ENCODE measurements around the gene GREB1L. TPM values are rescaled to one million over a fixed set of nuclear protein-coding genes. Genes with fewer than 3 reads are reported as not detected.
"Not testable (repeated sequence)": the region's sequence is repeated elsewhere in the genome, so short reads cannot be mapped to it uniquely, and the experiment has no call there.

GREB1L gene
- total RNA-seq, 1 donor from 2014 or later, result 2.0 TPM

GRCh38 chr18:21341141-21341540 is 99.1 kb downstream of the GREB1L start:
- DNase-seq (ENCODE audit: low spot score), result no peak
- intact Hi-C loops (cut with DNase I), result no loop called here
- ATAC-seq, result no peak

- intact Hi-C loops (cut with DNase I), result no loop called here
- DNase-seq (ENCODE audit: low spot score) (no peak), ATAC-seq (no peak)
Observed at GRCh38 chr18:21342372-21342771, 100.3 kb downstream of the GREB1L start.

GRCh38 chr18:21344860-21345259 is 102.8 kb downstream of the GREB1L start:
- DNase-seq (ENCODE audit: low spot score) (no peak), ATAC-seq (no peak)
- intact Hi-C loops (cut with DNase I), result no loop called here

- intact Hi-C loops (cut with DNase I), result no loop called here
- ATAC-seq (no peak), DNase-seq (ENCODE audit: low spot score) (no peak)
Observed at GRCh38 chr18:21345840-21346239, 103.8 kb downstream of the GREB1L start.

- no peak for ATAC-seq
- intact Hi-C loops (cut with DNase I), result no loop called here
- DNase-seq (ENCODE audit: low spot score), result no peak
Observed at GRCh38 chr18:21359746-21360145, 117.7 kb downstream of the GREB1L start.

GRCh38 chr18:21361307-21361880 is 119.4 kb downstream of the GREB1L start:
- DNase-seq (ENCODE audit: low spot score) (no peak), ATAC-seq (no peak)
- intact Hi-C loops (cut with DNase I), result no loop called here

GRCh38 chr18:21362831-21363230 is 120.8 kb downstream of the GREB1L start:
- intact Hi-C loops (cut with DNase I), result no loop called here
- ATAC-seq (no peak), DNase-seq (ENCODE audit: low spot score) (no peak)

GRCh38 chr18:21363348-21363747 is 121.3 kb downstream of the GREB1L start:
- ATAC-seq (no peak), DNase-seq (ENCODE audit: low spot score) (no peak)
- intact Hi-C loops (cut with DNase I), result no loop called here

- intact Hi-C loops (cut with DNase I), result no loop called here
- ATAC-seq, result no peak
- DNase-seq (ENCODE audit: low spot score), result no peak
Observed at GRCh38 chr18:21364471-21364870, 122.4 kb downstream of the GREB1L start.

- no peak for ATAC-seq
- no peak for DNase-seq (ENCODE audit: low spot score)
- intact Hi-C loops (cut with DNase I), result no loop called here
Observed at GRCh38 chr18:21366896-21367295, 124.9 kb downstream of the GREB1L start.

- intact Hi-C loops (cut with DNase I), result no loop called here
- DNase-seq (ENCODE audit: low spot score) (no peak), ATAC-seq (no peak)
Observed at GRCh38 chr18:21369146-21369545, 127.1 kb downstream of the GREB1L start.

- ATAC-seq; intact Hi-C loops (cut with DNase I); DNase-seq (ENCODE audit: low spot score): not testable (repeated sequence)
Observed at GRCh38 chr18:21369597-21369996, 127.6 kb downstream of the GREB1L start.

- intact Hi-C loops (cut with DNase I), result no loop called here
- ATAC-seq (no peak), DNase-seq (ENCODE audit: low spot score) (no peak)
Observed at GRCh38 chr18:21383031-21383430, 141.0 kb downstream of the GREB1L start.

GRCh38 chr18:21386523-21387240 is 144.7 kb downstream of the GREB1L start:
- ATAC-seq (no peak), DNase-seq (ENCODE audit: low spot score) (no peak)
- intact Hi-C loops (cut with DNase I), result no loop called here

GRCh38 chr18:21387886-21388285 is 145.9 kb downstream of the GREB1L start:
- intact Hi-C loops (cut with DNase I), result no loop called here
- no peak for DNase-seq (ENCODE audit: low spot score)

GRCh38 chr18:21389283-21389682 is 147.3 kb downstream of the GREB1L start:
- intact Hi-C loops (cut with DNase I), result no loop called here
- DNase-seq (ENCODE audit: low spot score) (no peak), ATAC-seq (no peak)

More at GRCh38 chr18:21387886-21388285, 145.9 kb downstream of the GREB1L start:
- ATAC-seq, result no peak

- no peak for DNase-seq (ENCODE audit: low spot score)
- intact Hi-C loops (cut with DNase I), result no loop called here
- no peak for ATAC-seq
Observed at GRCh38 chr18:21389903-21390302, 147.9 kb downstream of the GREB1L start.

- ATAC-seq, result no peak
- no peak for DNase-seq (ENCODE audit: low spot score)
- intact Hi-C loops (cut with DNase I), result no loop called here
Observed at GRCh38 chr18:21391074-21391673, 149.1 kb downstream of the GREB1L start.

- intact Hi-C loops (cut with DNase I), result no loop called here
- DNase-seq (ENCODE audit: low spot score) (no peak), ATAC-seq (peak; percentile 76)
Observed at GRCh38 chr18:21393986-21394385, 152.0 kb downstream of the GREB1L start.

- intact Hi-C loops (cut with DNase I), result no loop called here
- ATAC-seq (no peak), DNase-seq (ENCODE audit: low spot score) (no peak)
Observed at GRCh38 chr18:21398121-21398520, 156.1 kb downstream of the GREB1L start.

All from sciatic nerve (tissue), 2 donors.